NCI-H748 treated with DMSO at 0.1 percent for 48 hours (cell line): ENCODE measurements around the gene SUN5.
A peak's percentile ranks its signal among the peaks of the same experiment; 100 is the strongest.
"Not testable (repeated sequence)": the region's sequence is repeated elsewhere in the genome, so short reads cannot be mapped to it uniquely, and the experiment has no call there.

ENCODE experiments used
- DNase-seq: peaks from one replicate; lab custom pipeline; 2025; lab: John Stamatoyannopoulos, UW

The SUN5 gene

DNA sequence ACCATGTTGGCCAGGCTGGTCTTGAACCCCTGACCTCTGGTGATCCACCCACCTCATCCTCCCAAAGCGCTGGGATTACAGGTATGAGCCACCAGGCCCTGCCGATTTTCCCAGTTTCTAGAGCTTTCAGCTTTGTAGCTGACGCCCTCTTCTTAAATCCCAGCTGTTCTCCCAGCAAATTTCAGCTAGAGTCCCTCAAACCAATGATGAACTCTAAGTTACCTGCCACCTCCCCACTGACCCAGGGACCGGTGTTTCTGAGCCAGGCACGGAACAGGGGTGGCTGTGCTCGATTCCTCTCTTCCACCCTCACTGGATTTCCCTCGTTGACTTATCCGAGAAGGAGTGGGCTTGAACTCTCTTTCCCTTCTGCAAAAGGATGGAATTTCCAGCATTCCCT, 39.1 kb downstream of the SUN5 start:
- no peak for DNase-seq

DNA sequence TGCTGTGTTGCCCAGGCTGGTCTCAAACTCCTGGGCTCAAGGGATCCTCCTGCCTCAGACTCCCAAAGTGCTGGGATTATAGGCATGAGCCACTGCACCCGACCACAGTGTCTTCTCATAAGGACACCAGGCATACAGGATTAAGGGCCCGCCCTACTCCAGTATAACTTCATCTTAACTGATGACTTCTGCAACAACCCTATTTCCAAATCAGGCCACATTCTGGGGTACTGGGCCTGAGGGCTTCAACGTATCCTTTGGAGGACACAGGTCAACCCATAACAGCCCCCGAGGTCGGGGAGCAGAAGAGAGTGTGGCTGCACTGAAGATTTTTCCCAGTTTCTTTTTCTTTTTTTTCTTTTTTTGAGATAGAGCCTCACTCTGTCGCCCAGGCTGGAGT, 39.7 kb downstream of the SUN5 start:
- DNase-seq: no peak

DNA sequence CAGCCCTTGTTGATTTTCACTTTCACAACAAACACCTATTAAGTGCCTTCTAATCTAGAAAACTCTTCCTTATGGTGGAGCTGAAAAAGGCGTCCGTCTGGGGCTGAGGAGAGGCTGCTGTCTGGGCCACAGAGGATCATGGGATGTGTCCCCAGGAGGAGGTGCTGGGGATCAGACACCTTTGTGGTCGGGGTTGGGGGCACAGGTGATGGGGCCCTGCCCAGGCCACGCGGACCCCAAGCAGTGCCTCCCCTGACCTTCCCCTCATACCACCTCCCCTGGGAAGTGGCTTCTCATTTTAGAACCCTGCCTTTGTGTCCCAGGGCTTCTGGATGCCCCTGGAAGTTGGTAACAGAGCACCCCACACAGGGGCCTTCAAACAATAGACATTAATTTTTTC, 41.1 kb downstream of the SUN5 start:
- no peak for DNase-seq

DNA sequence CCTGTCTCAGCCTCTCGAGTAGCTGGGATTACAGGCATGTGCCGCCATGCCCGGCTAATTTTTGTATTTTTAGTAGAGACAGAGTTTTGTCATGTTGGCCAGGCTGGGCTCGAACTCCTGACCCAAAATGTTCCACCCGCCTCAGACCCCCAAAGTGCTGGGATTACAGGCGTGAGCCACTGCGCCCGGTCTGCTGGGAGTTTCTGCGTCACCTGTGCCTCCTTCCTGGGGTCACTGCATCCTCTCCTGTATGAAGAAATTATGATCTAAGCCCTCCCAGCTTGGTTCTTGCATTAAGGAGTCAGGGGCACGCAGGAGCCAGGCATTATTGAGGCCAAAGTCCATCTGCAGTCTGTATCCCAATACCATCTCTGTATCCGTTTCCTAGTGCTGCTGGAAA, 41.6 kb downstream of the SUN5 start:
- not testable (repeated sequence) for DNase-seq

DNA sequence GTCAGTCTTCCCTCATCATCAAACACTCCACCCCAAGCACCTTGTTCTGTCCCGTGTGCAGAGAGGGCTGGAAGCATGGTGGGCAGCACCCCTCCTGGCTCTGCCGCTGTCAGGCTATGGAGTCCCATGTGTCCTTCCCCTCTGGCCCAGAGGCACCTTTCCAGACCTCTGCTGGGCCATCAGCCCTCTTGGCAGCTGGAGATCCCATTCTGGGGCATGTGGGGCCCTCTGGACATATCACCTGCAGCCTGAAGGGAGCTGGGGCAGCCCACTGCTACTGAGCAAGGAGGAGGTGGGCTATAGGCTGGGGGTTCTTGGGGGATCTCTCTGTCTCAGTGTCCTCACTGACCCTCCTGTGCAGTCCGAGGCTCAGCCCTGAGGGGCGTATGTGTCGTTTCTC, 42.2 kb downstream of the SUN5 start:
- DNase-seq: no peak

DNA sequence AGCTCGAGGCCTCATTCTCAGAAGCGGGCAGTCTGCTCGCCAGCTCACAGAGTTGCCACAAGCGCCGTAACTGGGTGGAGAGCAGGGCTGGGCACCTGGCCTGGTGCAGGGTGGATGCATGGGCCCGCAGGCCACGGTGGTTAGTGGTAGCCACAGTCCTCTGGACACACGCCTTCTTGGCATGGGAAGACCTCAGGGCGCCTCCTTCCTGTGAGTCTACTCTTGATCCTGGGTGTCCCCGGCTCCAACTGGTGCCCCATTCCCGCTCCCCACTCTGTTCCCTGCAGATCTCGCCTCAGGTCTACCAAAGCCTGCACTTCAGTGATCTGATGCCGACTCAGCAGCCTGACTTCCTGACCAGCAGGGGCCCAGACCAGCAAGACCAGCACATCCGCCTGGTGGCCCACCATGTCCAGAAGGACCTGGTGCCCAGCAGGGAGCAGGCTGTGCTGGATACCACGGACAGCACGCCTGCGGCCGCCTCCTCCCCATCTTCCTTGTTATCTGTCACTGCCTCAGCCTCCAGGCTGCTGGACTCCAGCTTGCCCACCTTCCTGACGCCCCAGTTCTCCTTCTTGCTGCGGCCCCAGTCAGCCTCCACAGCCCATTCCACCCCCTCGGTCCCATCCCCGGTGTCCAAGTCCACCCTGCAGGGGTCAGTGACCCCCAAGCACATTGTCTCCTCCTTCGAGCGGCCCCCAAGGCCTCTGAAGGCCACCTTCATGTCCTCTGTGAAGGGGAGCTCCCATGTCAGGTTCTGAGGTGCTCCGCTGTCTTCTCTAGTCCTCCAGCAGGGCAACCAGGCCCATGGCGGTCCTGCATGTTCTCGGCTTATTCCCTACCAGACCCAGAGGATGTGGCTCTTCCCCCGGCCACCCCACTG, 43.1 kb downstream of the SUN5 start:
- no peak for DNase-seq

DNA sequence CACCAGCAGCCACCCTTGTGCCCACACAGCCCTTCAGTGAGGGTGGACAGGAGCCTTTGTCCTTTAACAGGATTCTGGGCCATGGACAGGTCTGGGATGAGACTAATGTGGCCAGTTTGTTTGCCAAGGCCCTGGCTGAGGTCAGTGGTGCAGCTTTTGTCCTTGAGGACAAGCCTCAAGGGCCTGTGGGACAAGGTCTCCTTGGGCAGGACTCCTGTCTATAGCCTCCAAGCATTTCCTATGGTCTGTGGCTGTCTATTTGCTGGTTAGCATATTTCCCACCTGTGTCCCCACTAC, 44.1 kb downstream of the SUN5 start:
- no peak for DNase-seq

DNA sequence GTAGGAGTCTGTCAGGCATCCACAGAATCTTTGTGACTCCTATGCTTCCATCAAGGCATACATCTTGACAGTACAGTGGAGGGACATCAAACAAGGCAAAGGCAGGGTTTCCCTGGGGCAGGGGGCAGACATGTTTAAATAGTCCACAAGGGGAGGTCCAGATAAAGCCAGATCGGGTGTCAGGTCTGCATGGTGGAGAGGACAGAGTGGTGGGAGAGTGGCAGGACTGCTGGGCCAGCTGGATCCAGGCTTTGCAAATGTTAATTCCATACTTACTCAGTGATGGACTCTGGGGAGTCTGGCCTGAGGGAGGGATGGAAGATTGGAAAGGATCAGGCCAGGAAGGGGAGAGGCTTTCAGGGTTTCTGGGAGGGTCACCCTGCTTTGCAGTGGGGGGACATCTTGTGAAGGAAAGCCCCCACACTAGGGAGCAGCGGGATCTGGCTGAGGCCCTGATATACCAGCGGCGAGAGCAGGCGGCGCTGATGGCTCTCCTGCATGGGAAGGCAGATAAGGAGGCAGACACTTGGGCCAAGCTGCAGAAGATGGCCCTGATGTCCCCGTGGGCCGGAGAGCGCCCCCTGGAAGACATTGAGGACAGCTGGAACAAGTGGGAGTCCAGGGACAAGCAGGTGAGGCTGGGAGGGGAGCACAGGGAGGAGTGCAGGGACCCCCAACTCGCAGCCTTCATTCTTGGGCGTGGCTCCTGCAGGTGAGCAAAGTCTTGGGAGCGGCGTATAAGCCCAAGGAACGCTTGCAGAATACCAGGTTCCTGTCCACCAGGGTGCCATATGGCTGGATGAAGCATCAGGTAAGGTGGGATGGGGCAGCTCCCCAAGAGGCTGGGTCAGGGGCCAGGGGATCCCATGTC, 44.6 kb downstream of the SUN5 start:
- no peak for DNase-seq

DNA sequence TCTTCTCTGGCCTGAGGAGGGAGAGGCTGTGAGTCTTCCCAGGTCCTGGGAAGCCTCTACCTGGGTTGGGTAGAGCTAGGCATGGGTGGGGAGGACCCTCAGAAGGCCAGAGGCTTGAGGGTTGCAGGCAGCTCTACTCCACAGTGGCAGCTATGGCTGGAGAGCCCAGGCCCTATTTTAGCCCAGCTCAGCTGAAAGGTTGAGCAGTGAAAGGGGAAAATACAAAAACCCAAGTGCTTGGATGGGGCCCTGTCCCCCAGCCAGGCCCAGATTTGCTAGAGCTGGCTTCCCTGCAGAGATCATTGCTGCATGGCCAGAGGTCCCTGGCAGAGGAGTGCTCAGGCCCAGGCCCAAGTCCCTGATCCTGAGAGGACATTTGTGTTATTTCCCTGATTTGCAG, 45.7 kb downstream of the SUN5 start:
- no peak for DNase-seq

DNA sequence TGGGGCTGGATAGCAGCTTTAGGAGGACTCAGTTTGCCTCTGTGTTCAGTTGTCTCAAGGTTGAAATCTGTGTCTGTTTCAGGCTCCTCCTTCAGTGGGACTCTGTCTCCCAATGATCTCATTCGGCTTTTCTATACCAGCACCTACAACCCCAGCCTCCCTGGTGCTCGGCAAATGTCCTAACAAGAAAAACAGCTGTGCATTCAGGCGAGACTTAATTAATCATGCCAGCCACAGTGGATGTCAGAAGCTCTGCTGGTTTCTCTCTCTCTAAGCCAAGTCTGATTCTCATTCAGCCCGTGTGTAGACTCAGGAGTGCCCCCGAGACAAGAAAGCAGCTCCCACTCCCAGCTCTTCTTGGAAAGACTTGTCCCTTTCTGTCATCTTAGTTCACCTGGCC, 46.8 kb downstream of the SUN5 start:
- DNase-seq: no peak

DNA sequence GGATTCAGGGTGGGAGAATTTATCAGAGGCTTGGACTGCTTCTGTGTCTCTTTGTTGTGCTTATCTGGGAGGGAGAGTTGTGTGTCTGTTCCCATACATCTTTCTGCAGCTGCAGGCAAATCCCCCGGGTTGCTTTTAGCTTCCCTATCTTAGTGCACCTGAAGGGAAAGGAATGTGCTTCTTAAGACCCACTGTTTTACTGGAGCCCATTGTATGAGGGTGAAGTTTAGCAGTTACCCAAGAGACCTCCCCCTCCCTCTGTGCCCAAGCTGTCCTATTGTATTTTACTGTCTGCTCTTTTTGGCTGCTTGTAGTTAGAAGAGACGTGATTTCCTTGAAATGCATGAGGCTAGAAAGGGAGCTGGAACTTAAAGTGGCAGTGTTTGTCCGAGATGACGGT, 53.7 kb downstream of the SUN5 start:
- not testable (repeated sequence) for DNase-seq

DNA sequence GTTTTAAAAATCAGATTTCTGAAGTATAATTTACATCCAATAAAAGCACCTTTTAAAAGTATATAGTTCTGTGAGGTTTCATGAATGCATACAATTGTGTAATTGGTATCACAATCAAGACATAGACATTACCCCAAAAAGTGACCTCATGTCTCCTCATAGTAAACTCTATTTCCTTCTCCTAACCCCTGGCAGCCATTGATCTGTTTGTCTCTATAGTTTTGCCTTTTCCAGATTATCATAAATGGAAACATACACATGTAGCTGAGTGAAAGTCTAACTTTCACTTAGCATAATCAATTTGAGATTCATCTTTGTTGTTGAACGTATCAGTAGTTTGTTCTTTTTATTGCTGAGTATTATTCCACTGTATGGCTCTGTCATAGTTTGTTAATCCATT, 57.6 kb downstream of the SUN5 start:
- DNase-seq: no peak

DNA sequence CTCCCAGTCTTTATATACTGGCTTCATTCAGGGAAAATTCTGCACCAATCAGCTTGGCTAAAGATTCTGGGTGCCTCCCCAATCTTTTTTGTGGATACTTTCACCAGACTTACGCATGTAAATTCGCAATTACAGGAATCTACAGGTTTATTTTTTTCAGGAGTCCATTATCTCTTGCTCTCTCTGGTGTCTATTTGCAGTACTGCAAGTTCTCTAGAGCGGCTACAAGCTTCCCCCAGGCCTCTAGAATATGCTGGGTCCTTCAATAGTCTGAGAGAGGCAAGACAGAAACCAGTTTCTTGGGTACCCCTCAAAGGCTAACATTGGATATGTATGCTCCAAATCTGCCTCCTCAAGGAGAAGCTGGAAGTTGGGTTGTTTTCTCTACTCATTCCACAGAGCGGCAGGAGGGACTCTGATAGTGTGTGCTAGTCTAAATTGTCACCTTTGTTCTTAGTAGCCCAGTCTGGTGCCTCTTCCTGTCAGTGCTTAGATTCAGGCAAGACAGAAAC, 58.5 kb downstream of the SUN5 start:
- peak; percentile 15 for DNase-seq

DNA sequence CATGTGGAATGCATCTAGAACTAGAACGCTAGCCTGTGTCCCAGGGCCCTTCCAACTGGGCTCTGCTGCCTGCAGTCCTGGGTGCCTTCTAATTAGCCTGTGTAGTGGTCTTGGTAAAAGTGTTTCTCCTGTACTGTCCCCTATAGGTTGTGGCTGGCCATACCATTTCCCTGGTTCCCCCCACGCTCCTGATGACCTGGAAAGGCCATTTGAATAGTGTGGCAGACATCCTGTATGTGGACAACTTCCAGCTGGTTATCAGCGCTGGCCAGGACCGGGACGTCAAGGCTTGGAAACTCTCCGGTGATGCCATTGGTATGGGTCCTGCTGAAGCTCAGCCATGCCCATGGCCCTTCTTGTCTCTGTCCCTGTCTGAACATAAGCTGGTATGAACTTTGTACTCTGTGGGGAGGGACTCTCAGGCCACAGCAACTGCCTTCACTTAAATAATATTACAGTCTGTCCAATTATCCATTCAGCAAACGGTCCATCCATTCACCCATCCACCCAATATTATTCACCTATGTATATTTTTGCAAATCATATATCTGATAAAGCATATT, 60.7 kb downstream of the SUN5 start:
- DNase-seq: no peak

DNA sequence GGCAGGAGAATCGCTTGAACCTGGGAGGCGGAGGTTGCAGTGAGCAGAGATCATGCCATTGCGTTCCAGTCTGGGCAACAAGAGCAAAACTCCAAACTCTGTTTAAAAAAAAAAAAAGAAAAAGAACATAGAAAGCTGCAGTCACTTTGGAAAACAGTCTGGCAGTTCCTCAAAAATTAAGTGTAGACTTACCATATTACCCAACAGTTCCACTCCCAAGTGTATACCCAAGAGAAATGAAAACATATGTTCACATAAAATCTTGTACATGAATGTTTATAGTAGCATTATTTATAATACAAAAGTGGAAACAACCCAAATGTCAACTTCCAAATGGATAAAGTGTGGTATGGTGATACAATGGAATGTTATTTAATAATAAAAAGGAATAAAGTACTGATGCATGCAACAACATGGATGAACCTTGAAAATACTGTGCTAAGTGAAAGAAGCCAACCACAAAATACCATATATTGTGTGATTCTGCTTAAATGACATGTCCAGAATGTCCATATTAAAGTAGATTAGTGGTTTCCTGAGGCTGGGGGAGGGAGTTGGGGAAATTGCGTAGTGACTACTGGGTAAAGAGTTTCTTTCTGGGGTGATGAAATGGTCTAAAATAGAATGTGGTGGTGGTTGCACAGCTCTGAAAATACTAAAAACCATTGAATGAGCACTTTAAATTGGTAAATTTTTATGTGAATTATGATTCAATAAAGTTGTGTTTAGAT, 62.9 kb downstream of the SUN5 start:
- DNase-seq: no peak

DNA sequence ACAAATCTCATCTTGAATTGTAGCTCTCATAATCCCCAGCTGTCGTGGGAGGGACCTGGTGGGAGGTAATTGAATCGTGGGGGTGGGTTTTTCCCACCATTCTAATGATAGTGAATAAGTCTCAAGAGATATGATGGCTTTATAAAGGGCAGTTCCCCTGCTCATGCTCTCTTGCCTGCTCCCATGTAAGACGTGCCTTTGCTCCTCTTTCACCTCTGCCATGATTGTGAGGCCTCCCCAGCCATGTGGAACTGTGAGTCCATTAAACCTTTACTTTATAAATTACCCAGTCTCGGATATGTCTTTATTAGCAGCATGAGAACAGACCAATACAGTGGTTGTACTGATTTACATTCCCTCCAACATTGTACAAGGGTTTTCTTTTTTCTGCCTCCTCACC, 69.7 kb downstream of the SUN5 start:
- DNase-seq: no peak
